Colonic mucosa (tissue), 4 donors: Measurements from ENCODE around the gene ALLC. TPM values are rescaled to one million over a fixed set of nuclear protein-coding genes. Genes with fewer than 3 reads are reported as not detected.

ENCODE experiments used
- DNase-seq: peaks from one replicate; pipeline ENCODE4 v3.0.0-alpha.2; 2020
- H3K27ac ChIP-seq: fragments of 200-600 bp; one replicate; pipeline ENCODE4 v1.8.0; 2021
- H3K27me3 ChIP-seq: fragments of 200-600 bp; one replicate; pipeline ENCODE4 v1.8.0; 2021
- H3K36me3 ChIP-seq: fragments of 200-600 bp; one replicate; pipeline ENCODE4 v1.8.0; 2021
- H3K4me1 ChIP-seq: fragments of 200-600 bp; one replicate; pipeline ENCODE4 v1.8.0; 2021; ENCODE audit warnings: mild to moderate bottlenecking
- H3K4me3 ChIP-seq: fragments of 200-600 bp; one replicate; pipeline ENCODE4 v1.8.0; 2021
- H3K9ac ChIP-seq, 2 donors: one replicate each; pipeline ENCODE4 v1.7.0; 2013; ENCODE audit warnings: control low read depth in 2 of 2, low read depth in 2 of 2, low read length in 2 of 2
- H3K9me3 ChIP-seq: fragments of 200-600 bp; one replicate; pipeline ENCODE4 v1.8.0; 2021
- CTCF ChIP-seq: fragments of 200-600 bp; IDR thresholded peaks from one replicate; pipeline ENCODE4 v1.8.0; 2022; ENCODE audit warnings: antibody characterized with exemption, mild to moderate bottlenecking
- intact Hi-C: fragments of 100-400 bp; cut with DNase I; formaldehyde crosslinking; loops from one replicate; pipeline ENCODE4 v1.14.1; 2022
- total RNA-seq, 2 donors: library from RNA; stranded (reverse); fragmentation: NEBNext Ultra II Directional in 1 of 2; extraction: Animal tissue kit (Norgen Biotek cat#: 25700) in 1 of 2; gene quantifications; one replicate each; pipeline ENCODE4 v1.2.1, GENCODE V29; 2021
- donor health status: healthy.
- donor health status: DM: no; HTN: no; CAD: no.
- donor health status: DM: no; HTN: no; CAD: no.

ALLC gene
- total RNA-seq, 2 donors from 2014 or later, result not detected

- Histone ChIP-seq H3K9me3 (no peaks in the 10 kb centered on the region), H3K27me3 (no peaks in the 10 kb centered on the region), H3K4me3 (no peak overlapping the region), H3K9ac (no peak overlapping the region), H3K27ac (no peak overlapping the region), H3K36me3 (no peaks in the 10 kb centered on the region), H3K4me1 (no peaks in the 10 kb centered on the region)
- no peak for DNase-seq
- TF ChIP-seq CTCF, result no peak
- intact Hi-C loops, result no loop called here
These were observed 45.9 kb downstream of the ALLC start for GRCh38 chr2:3703757-3704355.

GRCh38 chr2:3704692-3705091 lies 46.7 kb downstream of the ALLC start:
- H3K27ac ChIP-seq, result no peak overlapping the region
- H3K9ac ChIP-seq, result no peak overlapping the region
- no peaks in the 10 kb centered on the region for H3K27me3 ChIP-seq
- DNase-seq, result no peak
- TF ChIP-seq CTCF, result no peak
- no peaks in the 10 kb centered on the region for H3K36me3 ChIP-seq
- no peak overlapping the region for H3K4me3 ChIP-seq
- no peaks in the 10 kb centered on the region for H3K9me3 ChIP-seq
- intact Hi-C loops, result no loop called here
- no peaks in the 10 kb centered on the region for H3K4me1 ChIP-seq

GRCh38 chr2:3705782-3706181 lies 47.8 kb downstream of the ALLC start:
- no peak overlapping the region for H3K4me3 ChIP-seq
- no peak for TF ChIP-seq CTCF
- H3K27me3 ChIP-seq, result no peaks in the 10 kb centered on the region
- no peak overlapping the region for H3K9ac ChIP-seq
- H3K4me1 ChIP-seq, result no peaks in the 10 kb centered on the region
- intact Hi-C loops, result no loop called here
- H3K27ac ChIP-seq, result no peak overlapping the region
- DNase-seq, result no peak
- H3K9me3 ChIP-seq, result no peaks in the 10 kb centered on the region
- H3K36me3 ChIP-seq, result no peaks in the 10 kb centered on the region

GRCh38 chr2:3706892-3707291 lies 48.9 kb downstream of the ALLC start:
- H3K9me3 ChIP-seq, result no peaks in the 10 kb centered on the region
- no peak overlapping the region for H3K9ac ChIP-seq
- no peaks in the 10 kb centered on the region for H3K27me3 ChIP-seq
- no peaks in the 10 kb centered on the region for H3K4me1 ChIP-seq
- no peak overlapping the region for H3K4me3 ChIP-seq
- no peaks in the 10 kb centered on the region for H3K36me3 ChIP-seq
- intact Hi-C loops, result no loop called here
- DNase-seq, result no peak
- no peak overlapping the region for H3K27ac ChIP-seq
- no peak for TF ChIP-seq CTCF

- Histone ChIP-seq H3K36me3 (no peaks in the 10 kb centered on the region), H3K9me3 (no peaks in the 10 kb centered on the region), H3K4me1 (no peaks in the 10 kb centered on the region), H3K4me3 (no peak overlapping the region), H3K27me3 (no peaks in the 10 kb centered on the region), H3K9ac (no peak overlapping the region), H3K27ac (no peak overlapping the region)
- no peak for DNase-seq
- TF ChIP-seq CTCF, result no peak
- intact Hi-C loops, result no loop called here
These were observed 50.6 kb downstream of the ALLC start for GRCh38 chr2:3708576-3708975.

GRCh38 chr2:3709225-3709624 lies 51.2 kb downstream of the ALLC start:
- TF ChIP-seq CTCF, result no peak
- DNase-seq, result no peak
- no peaks in the 10 kb centered on the region for H3K36me3 ChIP-seq
- H3K27ac ChIP-seq, result no peak overlapping the region
- no peaks in the 10 kb centered on the region for H3K27me3 ChIP-seq
- intact Hi-C loops, result no loop called here
- no peaks in the 10 kb centered on the region for H3K9me3 ChIP-seq
- no peak overlapping the region for H3K4me3 ChIP-seq
- H3K4me1 ChIP-seq, result no peaks in the 10 kb centered on the region
- H3K9ac ChIP-seq, result no peak overlapping the region
